Erythroblast (primary cell): ENCODE results near the gene RAD51B.

Experiments
- GATA1 ChIP-seq: IDR thresholded peaks from 2 replicates; pipeline ENCODE4 v1.6.1; 2011; ENCODE audit warnings: low read depth, mild to moderate bottlenecking, control low read depth, low read length, moderate library complexity
- POLR2A ChIP-seq: IDR thresholded peaks from 2 replicates; pipeline ENCODE4 v1.6.1; 2011; ENCODE audit warnings: mild to moderate bottlenecking, low read length

DNA sequence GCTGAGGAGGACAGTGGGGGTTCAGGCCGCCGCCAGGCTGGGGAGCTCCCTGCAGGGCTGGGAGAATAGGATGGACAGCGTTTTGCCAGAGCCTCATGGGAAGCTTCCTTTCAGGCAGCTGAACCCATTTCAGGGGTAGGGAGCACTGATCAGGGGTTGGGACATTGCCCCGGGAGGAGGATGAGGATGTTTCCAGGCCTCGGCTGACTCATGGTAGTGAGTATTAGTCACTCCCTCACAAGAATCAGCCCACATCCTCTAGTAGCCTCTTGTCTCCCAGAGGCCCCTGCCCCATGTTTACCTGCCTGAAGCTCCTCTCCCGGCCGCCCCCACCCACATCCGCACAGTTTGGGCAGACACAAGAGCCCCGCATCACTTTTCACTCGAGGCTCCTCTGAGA is 883.5 kb downstream of the RAD51B start:
- TF ChIP-seq POLR2A = no peak
- no peak for TF ChIP-seq GATA1
